Upper lobe of right lung (tissue), 1 donor: Measurements from ENCODE around the gene CCDC171. TPM values are rescaled to one million over a fixed set of nuclear protein-coding genes. Genes with fewer than 3 reads are reported as not detected.

Source experiments
- ATAC-seq: fragments of 200-7000 bp; cut with Tn5 transposase; one replicate; pipeline ENCODE4 v1.9.1; 2020; ENCODE audit warnings: mild to moderate bottlenecking, moderate library complexity
- DNase-seq: peaks from one replicate; pipeline ENCODE4 v3.0.0-alpha.2; 2020
- H3K27ac ChIP-seq: fragments of 200-600 bp; one replicate; pipeline ENCODE4 v1.8.0; 2022
- H3K27me3 ChIP-seq: fragments of 200-600 bp; one replicate; pipeline ENCODE4 v1.8.0; 2022; ENCODE audit warnings: mild to moderate bottlenecking
- H3K36me3 ChIP-seq: fragments of 200-600 bp; one replicate; pipeline ENCODE4 v1.8.0; 2022
- H3K4me1 ChIP-seq: fragments of 200-600 bp; one replicate; pipeline ENCODE4 v1.8.0; 2022
- H3K4me3 ChIP-seq: fragments of 200-600 bp; one replicate; pipeline ENCODE4 v1.8.0; 2022; ENCODE audit warnings: mild to moderate bottlenecking
- H3K9me3 ChIP-seq: fragments of 200-600 bp; one replicate; pipeline ENCODE4 v1.8.0; 2022
- CTCF ChIP-seq: fragments of 200-600 bp; IDR thresholded peaks from one replicate; pipeline ENCODE4 v1.8.0; 2022; ENCODE audit warnings: antibody characterized with exemption
- intact Hi-C: fragments of 100-400 bp; cut with DNase I; formaldehyde crosslinking; loops from one replicate; pipeline ENCODE4 v1.11.0; 2022
- total RNA-seq: library from RNA; stranded (reverse); fragmentation: NEBNext Ultra II Directional; extraction: Animal tissue kit (Norgen Biotek cat#: 25700); gene quantifications from one replicate; pipeline ENCODE4 v1.2.1, GENCODE V29; 2021
- donor health status: DM: no; HTN: yes; CAD: no; lungs with severe emphysema.

CCDC171 gene
- total RNA-seq, 1 donor from 2014 or later = 3.0 TPM

DNA sequence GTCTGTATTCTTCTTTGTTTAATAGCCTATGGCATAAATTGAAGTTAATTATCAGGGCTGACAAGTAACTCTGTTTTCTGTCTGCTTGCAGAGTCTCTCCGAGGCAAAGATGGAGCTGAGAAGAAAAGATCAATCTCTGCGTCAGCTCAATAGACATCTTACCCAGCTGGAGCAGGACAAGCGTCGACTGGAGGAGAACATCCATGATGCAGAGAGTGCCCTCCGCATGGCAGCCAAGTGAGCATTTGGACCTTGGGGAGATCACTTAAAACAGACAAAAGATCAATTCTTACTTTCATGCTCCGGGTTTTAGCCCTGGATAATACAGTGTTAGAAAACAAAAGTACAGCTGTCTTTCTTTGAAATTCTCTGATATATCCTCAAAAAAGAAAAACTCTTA lies 293.8 kb downstream of the CCDC171 start:
- H3K4me1 ChIP-seq = no peaks in the 10 kb centered on the region
- no peak for TF ChIP-seq CTCF
- intact Hi-C loops = no loop called here
- H3K36me3 ChIP-seq = no peaks in the 10 kb centered on the region
- DNase-seq (no peak), ATAC-seq (no peak)
- H3K9me3 ChIP-seq = no peaks in the 10 kb centered on the region
- H3K4me3 ChIP-seq = no peak overlapping the region
- H3K27me3 ChIP-seq = no peaks in the 10 kb centered on the region
- no peak overlapping the region for H3K27ac ChIP-seq

- TF ChIP-seq CTCF = no peak
- ATAC-seq = no peak
- Histone ChIP-seq H3K4me3 (no peak overlapping the region), H3K9me3 (no peaks in the 10 kb centered on the region), H3K27me3 (no peaks in the 10 kb centered on the region), H3K27ac (no peak overlapping the region), H3K36me3 (no peaks in the 10 kb centered on the region), H3K4me1 (no peaks in the 10 kb centered on the region)
- DNase-seq = no peak
- intact Hi-C loops = no loop called here
Observed at GRCh38 chr9:15849871-15850270, 297.0 kb downstream of the CCDC171 start.

DNA sequence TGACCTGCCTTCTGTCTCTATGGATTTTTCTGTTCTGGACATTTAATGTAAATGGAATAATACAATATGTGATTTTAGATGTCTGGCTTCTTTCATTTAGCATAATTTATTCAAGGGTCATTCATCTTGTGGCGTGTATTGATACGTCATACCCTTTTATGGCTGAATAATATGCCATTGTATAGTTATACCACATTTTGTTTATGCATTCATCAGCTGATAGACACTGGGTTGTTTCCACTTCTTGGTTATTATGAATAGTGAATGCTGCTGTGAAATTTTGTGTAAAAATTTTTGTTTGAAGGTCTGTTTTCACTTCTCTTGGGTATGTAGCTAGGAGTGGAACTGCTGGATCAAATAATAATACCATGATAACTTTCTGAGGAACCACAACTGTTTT lies 298.9 kb downstream of the CCDC171 start:
- no peaks in the 10 kb centered on the region for H3K4me1 ChIP-seq
- no peak overlapping the region for H3K27ac ChIP-seq
- no peaks in the 10 kb centered on the region for H3K9me3 ChIP-seq
- DNase-seq = no peak
- intact Hi-C loops = no loop called here
- no peak for ATAC-seq
- no peaks in the 10 kb centered on the region for H3K27me3 ChIP-seq
- no peaks in the 10 kb centered on the region for H3K36me3 ChIP-seq
- no peak for TF ChIP-seq CTCF
- no peak overlapping the region for H3K4me3 ChIP-seq

DNA sequence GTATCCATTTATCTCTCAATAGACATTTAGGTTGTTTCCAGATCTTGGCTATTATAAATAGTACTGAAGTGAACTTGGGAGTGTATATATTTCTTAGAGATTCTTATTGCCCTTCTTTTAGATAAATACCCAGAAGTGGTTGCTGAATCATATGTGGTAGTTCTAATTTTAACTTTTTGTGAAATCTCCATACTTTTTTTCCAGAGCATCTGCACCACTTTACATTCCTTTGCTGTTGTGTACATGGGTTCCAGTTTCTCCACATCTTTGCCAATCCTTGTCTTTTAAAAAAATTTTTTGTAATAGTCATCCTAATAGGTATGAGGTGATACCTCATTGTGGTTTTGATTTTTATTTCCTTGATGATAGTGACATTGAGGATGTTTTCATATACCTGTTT lies 303.7 kb downstream of the CCDC171 start:
- no peaks in the 10 kb centered on the region for H3K9me3 ChIP-seq
- H3K27ac ChIP-seq = no peak overlapping the region
- no peak for DNase-seq
- H3K4me3 ChIP-seq = no peak overlapping the region
- H3K4me1 ChIP-seq = no peaks in the 10 kb centered on the region
- ATAC-seq = no peak
- TF ChIP-seq CTCF = no peak
- no peaks in the 10 kb centered on the region for H3K36me3 ChIP-seq
- H3K27me3 ChIP-seq = no peaks in the 10 kb centered on the region
- intact Hi-C loops = no loop called here

DNA sequence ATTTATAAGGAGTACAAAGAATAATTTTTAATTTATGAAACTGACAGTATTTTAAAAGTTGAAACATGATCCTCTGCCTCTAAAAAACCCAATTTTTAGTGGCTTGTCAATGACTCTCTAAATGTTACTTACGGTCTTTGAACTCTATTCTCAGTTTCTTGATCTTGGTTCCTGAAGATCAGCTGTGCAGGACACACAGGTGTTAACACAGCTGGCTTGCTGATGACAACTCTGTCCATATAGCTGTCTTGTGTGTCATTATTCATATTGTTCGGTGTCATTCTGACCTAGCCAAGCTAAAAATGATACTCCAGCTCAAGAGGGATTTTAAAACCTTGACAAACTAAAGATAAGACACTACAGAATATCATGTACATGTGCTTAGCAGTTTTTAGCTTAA lies 314.5 kb downstream of the CCDC171 start:
- Histone ChIP-seq H3K4me3 (no peak overlapping the region), H3K9me3 (no peaks in the 10 kb centered on the region), H3K27ac (no peak overlapping the region), H3K4me1 (no peaks in the 10 kb centered on the region), H3K36me3 (no peaks in the 10 kb centered on the region), H3K27me3 (no peaks in the 10 kb centered on the region)
- intact Hi-C loops = no loop called here
- no peak for ATAC-seq
- no peak for DNase-seq
- TF ChIP-seq CTCF = no peak

DNA sequence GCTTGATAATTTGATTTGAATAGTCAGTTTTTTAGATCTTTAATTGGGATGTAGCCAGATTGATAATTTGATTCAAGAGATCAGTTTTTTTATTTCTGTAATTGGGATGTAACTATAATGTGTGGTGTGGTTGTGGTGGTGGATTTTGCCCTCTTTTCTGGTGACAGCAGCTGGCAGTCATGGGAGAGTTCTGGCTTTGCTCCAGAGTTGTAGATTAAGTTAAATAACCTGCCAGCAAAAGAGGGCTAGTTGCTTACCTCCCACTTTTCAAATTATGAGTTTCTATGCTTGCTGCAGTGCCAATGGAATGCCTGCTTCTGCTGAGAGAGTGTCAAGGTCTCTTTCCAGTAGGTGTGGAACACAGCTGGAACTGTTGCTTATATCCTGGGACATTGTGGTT lies 315.1 kb downstream of the CCDC171 start:
- no peak overlapping the region for H3K27ac ChIP-seq
- DNase-seq (no peak), ATAC-seq (no peak)
- no peak overlapping the region for H3K4me3 ChIP-seq
- no peaks in the 10 kb centered on the region for H3K9me3 ChIP-seq
- TF ChIP-seq CTCF = no peak
- no peaks in the 10 kb centered on the region for H3K27me3 ChIP-seq
- no peaks in the 10 kb centered on the region for H3K4me1 ChIP-seq
- intact Hi-C loops = no loop called here
- H3K36me3 ChIP-seq = no peaks in the 10 kb centered on the region
